ENCODE results near the gene GPR152. TPM values are rescaled to one million over a fixed set of nuclear protein-coding genes. Genes with fewer than 3 reads are reported as not detected.

Gene GPR152
- total RNA-seq, 1 experiment from 2014 or later = not detected

GRCh38 chr11:67437082-67437808, 15.3 kb downstream of the GPR152 start, which contains the start of gene PTPRCAP (continued):
- TF ChIP-seq REST (IDR thresholded peaks at IDR 0.05; ENCODE audit: low read depth) (no peak), POLR2A (IDR thresholded peaks at IDR 0.05; ENCODE audit: borderline replicate concordance, extremely low read depth, insufficient read depth, insufficient read length) (no peak), ZNF274 (IDR thresholded peaks at IDR 0.05; ENCODE audit: low read depth, low read length) (no peak), FOSL1 (IDR thresholded peaks at IDR 0.05; ENCODE audit: low read depth) (no peak), CEBPB (IDR thresholded peaks at IDR 0.05; ENCODE audit: low read depth) (no peak), EGR1 (IDR thresholded peaks at IDR 0.05; ENCODE audit: low read depth) (no peak), ATF3 (IDR thresholded peaks at IDR 0.05) (no peak), SP1 (IDR thresholded peaks at IDR 0.05; ENCODE audit: low read depth) (no peak)

GRCh38 chr11:67436459-67437081, 16.0 kb downstream of the GPR152 start:
- H3K9ac ChIP-seq (ENCODE audit: low read length) = no peak overlapping the region
- no peaks in the 10 kb centered on the region for H3K9me3 ChIP-seq (ENCODE audit: control insufficient read depth in 1 of 2, insufficient read depth in 1 of 2, low read depth in 1 of 2, low read length in 2 of 2)
- BruUV-seq (replicated peaks) = no TSS peak
- H3K36me3 ChIP-seq (ENCODE audit: control insufficient read depth in 1 of 2, insufficient read depth in 2 of 2, low read length in 2 of 2) = peaks cover 9 to 10% of the 10 kb centered on the region in 2 experiments; a peak in 3 of 4 replicates
- no peak overlapping the region for H2AFZ ChIP-seq (ENCODE audit: low read depth, low read length, poor library complexity, severe bottlenecking)
- H3K4me1 ChIP-seq (ENCODE audit: control insufficient read depth in 1 of 2, insufficient read depth in 2 of 2, low read length in 2 of 2) = peaks cover 0 to 16% of the 10 kb centered on the region in 2 experiments; a peak in 3 of 4 replicates
- H4K20me1 ChIP-seq (ENCODE audit: insufficient read depth) = no peaks in the 10 kb centered on the region
- H3K27ac ChIP-seq (ENCODE audit: low read depth, low read length) = peak overlapping the region; percentile 1; the same call in 1 of the 2 replicates
- no peaks in the 10 kb centered on the region for H3K27me3 ChIP-seq (ENCODE audit: insufficient read depth, low read length)
- intact Hi-C loops (cut with micrococcal nuclease) = no loop called here
- no peak overlapping the region for H3K4me2 ChIP-seq (ENCODE audit: low read length)
- no peak for TF ChIP-seq EZH2phosphoT487 (IDR thresholded peaks at IDR 0.05; ENCODE audit: borderline replicate concordance)
- TF ChIP-seq POLR2AphosphoS5 (IDR thresholded peaks at IDR 0.05; ENCODE audit: low read depth, low read length) = no peak
- TF ChIP-seq SRF (IDR thresholded peaks at IDR 0.05; ENCODE audit: low read depth) = no peak
- TF ChIP-seq CEBPB (IDR thresholded peaks at IDR 0.05; ENCODE audit: low read depth) = no peak
- DNase-seq (ENCODE audit: low read depth, low spot score) (no peak), ATAC-seq (no peak)
- H3K9me2 ChIP-seq (ENCODE audit: insufficient read depth) = no peaks in the 10 kb centered on the region
- CTCF ChIA-PET = no interaction called here
- H3K79me2 ChIP-seq (ENCODE audit: insufficient read depth, low read length) = no peaks in the 10 kb centered on the region
- H3K4me3 ChIP-seq (replicated peaks in 1 of 2; ENCODE audit: low read depth in 1 of 2, low read length in 2 of 2) = no peak overlapping the region
- RAD21 ChIA-PET (ENCODE audit: low non-redundant PET in 1 of 2, low total read pairs in 2 of 2, uncharacterized antibody in 2 of 2, unreplicated experiment in 2 of 2) = no interaction called here
- POLR2A ChIA-PET = no interaction called here

Measured in HCT116 (cell line).